ENCODE results near the gene TUSC2. TPM values are rescaled to one million over a fixed set of nuclear protein-coding genes. Genes with fewer than 3 reads are reported as not detected.

Gene TUSC2
- total and polyA plus RNA-seq, 2 of the 8 experiments (the other 6 are each of a cell fraction or from before 2014, with no cell fraction given): 33.3 to 65.4 TPM

DNA sequence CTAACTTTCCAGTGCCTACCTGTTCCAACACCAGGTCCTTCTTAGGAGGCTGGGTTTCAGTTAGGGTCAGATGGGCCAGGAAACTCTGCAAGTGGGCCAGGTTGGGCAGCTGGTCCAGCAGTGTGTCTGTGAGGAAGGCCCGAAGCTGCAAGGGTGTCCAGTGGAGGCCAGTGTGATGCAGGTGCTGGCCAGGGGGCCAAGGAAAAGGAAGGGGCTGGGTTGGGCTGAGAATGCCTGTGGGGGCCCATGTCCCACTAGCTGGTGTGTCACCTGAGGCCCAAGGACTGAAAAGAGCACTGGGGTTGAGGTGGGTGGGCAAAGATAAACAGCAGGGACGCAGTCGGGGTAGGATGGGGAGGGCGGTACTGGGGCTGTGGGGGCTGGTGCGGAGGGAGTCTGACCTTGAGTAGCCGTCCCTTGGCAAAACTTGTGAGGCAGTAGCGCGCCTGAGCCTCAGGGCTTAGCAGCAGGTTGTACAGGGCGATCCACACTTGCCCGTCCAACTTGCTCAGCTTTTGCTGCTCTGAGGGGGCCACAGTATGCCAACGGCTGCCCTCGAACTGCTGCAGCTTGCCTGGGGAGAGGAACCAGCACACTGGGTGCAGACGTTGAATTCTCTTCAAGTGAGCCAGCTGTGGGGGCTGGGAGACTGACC, 14.1 kb upstream of the TUSC2 start:
- Histone ChIP-seq H2BK5ac (ENCODE audit: low read depth, low read length) (no peak overlapping the region), H3K23me2 (ENCODE audit: low read depth, low read length) (peaks cover 19% of the 10 kb centered on the region; the same call in 1 of the 2 replicates), H3K9me3 (ENCODE audit: insufficient read depth in 2 of 2, low read depth in 1 of 2, low read length in 1 of 2) (no peaks in the 10 kb centered on the region), H3K36me3 (ENCODE audit: control insufficient read depth in 2 of 4, insufficient read depth in 4 of 4, low read length in 3 of 4) (no peaks in the 10 kb centered on the region), H3K4me1 (replicated peaks in 1 of 4; ENCODE audit: control insufficient read depth in 3 of 4, insufficient read depth in 4 of 4, low read length in 3 of 4) (peaks cover 0 to 19% (median 14%) of the 10 kb centered on the region in 4 experiments; a peak in 5 of 7 replicates), H3K79me1 (ENCODE audit: low read depth, low read length) (no peaks in the 10 kb centered on the region), H4K5ac (ENCODE audit: insufficient read length, low read depth, low read length) (no peak overlapping the region), H2AFZ (ENCODE audit: low read length) (no peak overlapping the region), H2BK120ac (replicated peaks; ENCODE audit: low read depth, low read length) (no peak overlapping the region), H3K4me2 (ENCODE audit: insufficient read depth in 1 of 2, low read depth in 2 of 2, low read length in 2 of 2) (no peak overlapping the region), H3K4me3 (ENCODE audit: extremely low read depth in 1 of 4, insufficient read depth in 2 of 4, low read depth in 3 of 4, low read length in 4 of 4) (no peak overlapping the region), H2BK20ac (ENCODE audit: low read length) (0 out of 2 replicates have a peak overlapping the region, but pooled peaks have one; percentile 21), H4K91ac (replicated peaks; ENCODE audit: insufficient read length, low read length) (no peak overlapping the region), H3K27me3 (replicated peaks in 1 of 4; ENCODE audit: control insufficient read depth in 3 of 4, extremely low read depth in 1 of 4, insufficient read depth in 3 of 4, low read length in 3 of 4) (peaks cover 23 to 70% (median 56%) of the 10 kb centered on the region in 4 experiments), H2BK15ac (ENCODE audit: low read length) (peak overlapping the region; percentile 72; the same call in 1 of the 2 replicates), H3K56ac (replicated peaks; ENCODE audit: insufficient read length, low read depth, low read length) (no peak overlapping the region), H4K20me1 (replicated peaks in 1 of 2; ENCODE audit: control insufficient read depth in 1 of 2, insufficient read depth in 2 of 2, low read length in 2 of 2) (peaks cover 0 to 3% of the 10 kb centered on the region in 2 experiments), H2BK12ac (ENCODE audit: low read depth, low read length) (peak overlapping the region; percentile 68; the same call in 1 of the 2 replicates), H3K9ac (replicated peaks in 1 of 4; ENCODE audit: extremely low read depth in 1 of 4, low read depth in 3 of 4, low read length in 3 of 4) (no peak overlapping the region), H3K23ac (ENCODE audit: insufficient read length) (no peak overlapping the region), H3K18ac (ENCODE audit: extremely low read depth, low read length) (no peak overlapping the region), H3K4ac (replicated peaks; ENCODE audit: insufficient read length, low read depth, low read length) (no peak overlapping the region), H3K14ac (ENCODE audit: insufficient read length) (no peak overlapping the region), H2AK5ac (ENCODE audit: low read depth, low read length) (no peak overlapping the region), H3K79me2 (ENCODE audit: control insufficient read depth in 1 of 2, insufficient read depth in 2 of 2, low read length in 2 of 2) (no peaks in the 10 kb centered on the region), H4K8ac (ENCODE audit: extremely low read depth, insufficient read depth, low read length) (no peak overlapping the region), H3K27ac (ENCODE audit: low read depth, low read length) (no peak overlapping the region)
- POLR2A ChIA-PET (ENCODE audit: partially characterized antibody): interaction anchor here (1.5 to 3.3 kb wide), 2 partner anchors 11 to 13 kb away, joined by 3 to 17 read pairs; partner anchors contain the start of gene TUSC2
- CTCF ChIA-PET (ENCODE audit: partially characterized antibody): interaction anchor here (0.6 to 10.0 kb wide), 13 partner anchors 12 to 209 kb away, joined by 3 to 84 read pairs (median 4); no protein-coding TSS in a partner anchor
- no peak for DNase-seq (ENCODE audit: low read depth in 1 of 2, low spot score in 2 of 2)
- WGBS, 2 experiments (ENCODE audit: extremely low coverage in 1 of 2, insufficient coverage in 1 of 2, insufficient read length in 1 of 2, insufficient replicate concordance in 2 of 2, low coverage in 1 of 2, low lambda C conversion rate in 2 of 2, missing lambda C conversion rate in 1 of 2): 93% methylated on average over 12 of the region's 13 CpGs; no CpG with 5 or more reads in 1 of the 2 experiments
- TF ChIP-seq TAF1 (IDR thresholded peaks at IDR 0.05; ENCODE audit: low read depth, low read length): no peak
- no peak for TF ChIP-seq POLR2AphosphoS5 (IDR thresholded peaks at IDR 0.05; ENCODE audit: low read depth, low read length)
- no peak for FAIRE-seq
